HG03108 (cell line): Measurements from ENCODE around the gene RPL22L1.
"Not testable (repeated sequence)": the region's sequence is repeated elsewhere in the genome, so short reads cannot be mapped to it uniquely, and the experiment has no call there.

Source experiments
- ATAC-seq: cut with Tn5 transposase; IDR thresholded peaks from one replicate; pipeline ENCODE4 v1.9.1; 2021; ENCODE audit warnings: moderate library complexity; ENCODE audit not compliant: unreplicated experiment

The RPL22L1 gene

DNA sequence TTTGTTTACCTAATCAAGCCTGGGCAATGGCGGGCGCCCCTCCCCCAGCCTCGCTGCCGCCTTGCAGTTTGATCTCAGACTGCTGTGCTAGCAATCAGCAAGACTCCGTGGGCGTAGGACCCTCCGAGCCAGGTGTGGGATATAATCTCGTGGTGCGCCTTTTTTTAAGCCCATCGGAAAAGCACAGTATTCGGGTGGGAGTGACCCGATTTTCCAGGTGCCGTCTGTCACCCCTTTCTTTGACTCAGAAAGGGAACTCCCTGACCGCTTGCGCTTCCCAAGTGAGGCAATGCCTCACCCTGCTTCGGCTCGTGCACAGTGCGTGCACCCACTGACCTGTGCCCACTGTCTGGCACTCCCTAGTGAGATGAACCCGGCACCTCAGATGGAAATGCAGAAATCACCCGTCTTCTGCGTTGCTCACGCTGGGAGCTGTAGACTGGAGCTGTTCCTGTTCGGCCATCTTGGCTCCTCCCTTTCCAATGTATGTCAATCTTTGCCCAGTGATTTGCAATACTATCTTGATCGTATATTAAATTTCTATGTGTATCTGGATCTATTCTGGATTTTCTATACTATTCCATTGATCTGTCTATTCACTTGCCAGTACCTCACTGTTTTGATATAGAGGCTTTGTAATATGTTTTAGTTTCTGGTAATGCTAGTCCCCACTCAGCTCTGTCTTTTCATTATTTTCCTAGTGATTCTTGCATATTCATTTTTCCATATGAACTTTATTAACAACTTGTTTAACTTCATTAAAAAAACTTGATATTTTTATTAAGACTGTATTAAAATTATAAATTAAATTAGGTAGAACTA, 14.3 kb upstream of the RPL22L1 start:
- not testable (repeated sequence) for ATAC-seq

DNA sequence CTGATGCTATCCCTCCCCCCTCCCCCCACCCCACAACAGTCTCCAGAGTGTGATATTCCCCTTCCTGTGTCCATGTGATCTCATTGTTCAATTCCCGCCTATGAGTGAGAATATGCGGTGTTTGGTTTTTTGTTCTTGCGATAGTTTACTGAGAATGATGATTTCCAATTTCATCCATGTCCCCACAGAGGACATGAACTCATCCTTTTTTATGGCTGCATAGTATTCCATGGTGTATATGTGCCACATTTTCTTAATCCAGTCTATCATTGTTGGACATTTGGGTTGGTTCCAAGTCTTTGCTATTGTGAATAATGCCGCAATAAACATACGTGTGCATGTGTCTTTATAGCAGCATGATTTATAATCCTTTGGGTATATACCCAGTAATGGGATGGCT, 8.7 kb upstream of the RPL22L1 start:
- ATAC-seq, result not testable (repeated sequence)

DNA sequence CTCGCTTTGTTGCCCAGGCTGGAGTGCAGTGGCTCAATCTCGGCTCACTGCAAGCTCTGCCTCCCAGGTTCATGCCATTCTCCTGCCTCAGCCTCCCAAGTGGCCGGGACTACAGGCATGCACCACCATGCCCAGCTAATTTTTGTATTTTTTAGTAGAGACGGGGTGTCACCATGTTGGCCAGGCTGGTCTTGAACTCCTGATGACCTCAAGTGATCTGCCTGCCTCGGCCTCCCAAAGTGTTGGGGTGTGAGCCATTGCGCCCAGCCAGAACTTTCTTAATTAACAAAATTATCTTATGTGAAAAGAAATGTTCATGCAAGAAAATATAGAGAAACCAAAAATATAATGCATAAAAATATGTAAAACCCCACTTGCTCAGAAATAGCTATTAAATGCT, 7.3 kb upstream of the RPL22L1 start:
- ATAC-seq, result not testable (repeated sequence)

DNA sequence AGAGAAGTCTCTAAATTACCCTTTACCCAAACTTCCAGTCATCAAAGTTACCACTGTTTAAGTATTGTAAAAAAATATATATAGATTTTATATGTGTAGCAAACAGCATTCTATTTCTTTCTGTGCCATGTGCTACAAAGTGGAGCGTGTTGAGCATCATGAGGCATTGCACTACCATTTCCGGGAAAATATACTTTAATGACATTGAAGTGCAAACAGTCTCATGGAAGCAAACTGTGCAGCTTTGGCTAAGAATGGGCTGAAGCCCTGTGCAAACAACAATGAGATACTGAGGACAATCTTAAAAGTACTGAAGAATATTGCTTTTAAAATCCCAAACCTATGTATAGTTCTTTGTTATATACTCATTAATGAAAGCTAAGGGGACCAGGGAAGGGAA, 6.5 kb upstream of the RPL22L1 start:
- no peak for ATAC-seq

DNA sequence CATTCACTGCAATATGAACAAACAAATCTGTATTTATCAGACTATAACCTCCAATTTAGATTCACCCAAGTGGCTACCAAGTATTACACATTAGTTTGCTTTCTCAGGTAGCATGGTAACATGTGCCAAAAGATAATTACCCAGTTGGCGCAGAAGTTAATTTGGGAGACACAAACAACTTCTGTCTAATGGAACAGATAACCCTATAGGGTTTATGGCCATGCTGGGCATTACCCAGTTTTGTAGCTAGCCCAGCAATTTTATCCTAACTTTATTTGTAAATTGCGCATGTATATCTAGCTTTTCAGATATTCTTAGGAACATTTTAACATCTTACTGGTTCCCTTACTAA, 780 bp downstream of the RPL22L1 start:
- no peak for ATAC-seq

DNA sequence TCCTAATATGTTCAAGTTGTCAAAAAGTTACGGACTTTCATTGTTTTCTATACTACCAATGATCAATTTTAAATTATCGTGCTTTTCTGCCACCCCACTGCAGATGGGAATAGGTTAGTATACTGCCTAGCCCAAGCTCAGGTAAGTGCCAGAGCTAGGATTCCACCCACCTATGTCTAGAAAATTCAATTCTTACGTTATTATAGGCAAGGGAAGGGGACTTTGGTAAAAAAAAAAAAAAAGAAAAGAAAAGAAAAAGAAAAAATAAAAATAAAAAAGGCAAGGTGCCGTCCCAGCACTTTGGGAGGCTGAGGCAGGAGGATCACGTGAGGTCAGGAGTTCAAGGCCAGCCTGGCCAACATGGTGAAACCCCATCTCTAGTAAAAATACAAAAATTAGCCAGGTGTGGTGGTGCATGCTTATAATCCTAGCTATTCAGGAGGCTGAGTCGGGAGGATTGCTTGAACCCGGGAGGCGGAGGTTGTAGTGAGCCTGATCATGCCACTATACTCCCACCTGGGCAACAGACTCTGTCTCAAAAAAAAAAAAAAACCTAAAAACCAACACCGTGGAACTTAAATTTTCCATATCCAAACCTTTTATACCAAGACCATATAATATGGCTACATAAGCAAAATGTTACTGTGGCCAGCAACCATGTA, 1.3 kb downstream of the RPL22L1 start:
- no peak for ATAC-seq

DNA sequence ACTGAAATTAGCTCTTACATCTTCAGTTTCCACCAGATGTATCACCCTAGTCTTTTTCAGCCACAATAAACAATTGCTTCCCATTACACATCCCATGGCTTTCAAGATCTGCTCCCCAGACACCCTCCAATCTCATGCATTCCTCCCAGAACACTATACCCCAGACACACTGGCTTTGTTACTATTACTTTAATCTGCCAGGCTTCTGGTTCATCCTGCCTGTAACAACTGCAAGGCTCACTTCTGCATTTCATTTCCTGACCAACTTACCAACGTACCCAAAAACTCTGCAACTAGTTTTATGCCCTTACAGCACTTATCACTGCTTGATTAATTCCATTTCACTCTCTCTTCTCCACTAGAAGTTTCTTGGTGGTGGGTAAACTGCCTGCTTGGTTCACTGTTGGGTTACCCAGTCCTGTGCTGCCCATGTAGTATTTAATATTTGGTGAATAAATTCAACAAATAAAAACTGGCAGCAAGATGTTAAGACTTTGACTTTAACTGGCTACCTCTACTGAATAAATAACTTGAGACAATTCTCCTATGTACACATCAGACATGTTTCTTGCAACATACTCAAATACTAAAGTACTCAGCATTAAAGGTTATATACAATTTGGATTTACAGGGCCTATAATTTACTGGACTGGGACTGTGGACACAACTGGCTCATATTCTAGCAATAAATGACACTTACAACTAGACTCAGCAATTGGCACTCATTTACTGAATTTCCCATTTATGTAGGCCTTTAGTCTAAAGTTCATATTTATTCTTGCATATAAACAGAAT, 2.7 kb downstream of the RPL22L1 start:
- no peak for ATAC-seq

DNA sequence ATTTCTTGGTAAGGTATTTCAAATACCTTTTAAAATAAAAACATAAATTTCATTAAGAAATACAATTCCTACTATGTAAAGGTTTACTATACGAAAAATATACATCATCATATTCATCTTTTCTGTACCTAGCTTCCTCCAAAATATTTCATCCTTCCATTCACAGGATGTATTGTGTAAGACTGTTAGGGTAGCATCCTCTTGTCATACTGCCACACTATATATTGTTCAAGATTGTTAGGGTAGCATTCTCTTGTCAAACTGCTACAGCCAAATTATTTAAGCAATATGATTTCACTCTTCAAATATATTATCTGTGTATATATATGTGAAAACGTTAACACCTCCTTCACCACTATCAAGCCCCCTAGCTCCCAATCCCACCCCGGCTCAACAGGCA, 3.5 kb downstream of the RPL22L1 start:
- no peak for ATAC-seq

DNA sequence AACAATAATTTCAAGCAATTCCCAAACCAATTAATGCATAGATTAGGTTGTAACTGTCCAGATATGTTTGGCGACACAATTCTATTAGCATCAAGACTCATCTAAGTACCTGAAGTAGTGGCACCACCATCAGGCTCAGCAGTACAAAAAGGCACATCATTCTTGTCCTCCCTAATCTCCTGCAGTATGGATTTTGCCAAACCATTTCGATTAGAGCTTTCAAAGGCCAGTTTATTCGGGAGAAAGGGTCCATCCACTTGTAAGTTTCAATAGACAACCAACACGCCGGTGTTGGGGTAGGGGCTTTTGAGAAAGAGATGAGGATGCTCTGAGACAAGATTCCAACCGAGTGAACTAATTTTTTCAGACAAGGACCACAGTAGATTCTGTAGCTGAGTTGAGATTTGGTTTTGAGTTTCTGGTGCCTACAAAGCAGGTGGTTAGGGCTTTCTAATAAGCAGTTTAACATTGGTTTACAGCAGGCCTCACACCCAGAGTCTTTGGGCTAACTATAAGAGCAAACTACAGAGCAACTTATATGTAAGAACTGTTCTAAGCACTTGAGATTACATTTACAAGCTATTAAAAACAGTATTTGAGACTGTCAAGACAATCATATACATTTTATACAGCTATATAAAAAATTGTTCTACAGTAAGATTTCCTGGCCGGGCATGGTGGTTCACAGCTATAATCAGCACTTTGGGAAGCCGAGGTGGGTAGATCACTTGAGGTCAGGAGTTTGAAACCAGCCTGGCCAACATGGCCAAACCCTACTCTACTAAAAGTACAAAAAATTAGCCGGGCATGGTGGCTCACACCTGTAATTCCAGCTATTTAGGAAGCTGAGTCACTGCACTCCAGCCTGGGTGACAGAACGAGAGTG, 4.5 kb downstream of the RPL22L1 start:
- no peak for ATAC-seq

DNA sequence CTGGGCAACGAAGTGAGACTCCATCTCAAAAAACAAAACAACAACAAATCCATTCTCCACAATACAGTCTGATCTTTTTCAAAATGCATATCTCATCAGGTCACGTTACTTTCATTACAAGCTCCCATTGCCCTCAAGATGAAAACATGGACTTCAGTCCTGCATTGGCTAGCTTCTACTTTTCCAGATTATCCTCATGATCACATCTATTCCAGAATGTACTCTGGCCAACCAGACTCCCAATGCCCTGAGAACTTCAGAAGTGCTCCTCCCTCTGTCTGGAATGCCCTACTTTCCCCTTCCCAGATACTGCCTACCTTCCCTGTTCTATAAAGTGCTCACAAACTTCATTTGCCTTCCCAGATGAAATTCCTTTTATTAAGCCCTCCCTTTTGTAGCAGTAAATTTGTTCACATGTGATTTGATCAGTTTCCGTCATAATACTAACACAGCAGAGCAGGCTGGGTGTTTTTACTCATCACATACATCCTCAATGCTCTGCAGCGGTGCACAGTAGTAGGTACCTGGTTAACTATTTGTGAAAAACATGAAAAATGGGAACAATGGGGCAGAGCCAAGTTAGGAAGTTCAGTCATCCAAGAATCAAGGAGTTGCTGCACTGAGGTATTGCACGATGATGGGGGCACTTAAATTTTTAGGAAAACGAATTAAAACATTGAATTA, 5.3 kb downstream of the RPL22L1 start:
- no peak for ATAC-seq

DNA sequence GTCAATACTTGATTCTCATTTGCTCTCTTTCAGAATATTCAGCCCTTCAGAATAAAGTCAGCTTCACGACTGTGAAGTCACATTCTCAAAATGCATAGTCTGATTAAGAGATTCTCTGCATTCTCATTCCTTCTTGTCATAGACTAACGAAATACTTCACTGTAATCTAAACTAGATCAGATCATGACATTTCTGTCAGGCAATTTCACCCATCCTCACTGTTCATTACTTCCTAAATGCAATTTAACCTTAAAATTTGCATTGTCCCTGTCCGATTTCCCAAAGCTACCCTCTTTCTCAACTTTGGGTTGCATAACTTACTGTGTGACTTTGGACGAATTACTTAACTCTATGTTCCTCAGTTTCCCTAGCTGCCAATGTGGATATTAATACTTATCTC, 6.2 kb downstream of the RPL22L1 start:
- ATAC-seq, result no peak

DNA sequence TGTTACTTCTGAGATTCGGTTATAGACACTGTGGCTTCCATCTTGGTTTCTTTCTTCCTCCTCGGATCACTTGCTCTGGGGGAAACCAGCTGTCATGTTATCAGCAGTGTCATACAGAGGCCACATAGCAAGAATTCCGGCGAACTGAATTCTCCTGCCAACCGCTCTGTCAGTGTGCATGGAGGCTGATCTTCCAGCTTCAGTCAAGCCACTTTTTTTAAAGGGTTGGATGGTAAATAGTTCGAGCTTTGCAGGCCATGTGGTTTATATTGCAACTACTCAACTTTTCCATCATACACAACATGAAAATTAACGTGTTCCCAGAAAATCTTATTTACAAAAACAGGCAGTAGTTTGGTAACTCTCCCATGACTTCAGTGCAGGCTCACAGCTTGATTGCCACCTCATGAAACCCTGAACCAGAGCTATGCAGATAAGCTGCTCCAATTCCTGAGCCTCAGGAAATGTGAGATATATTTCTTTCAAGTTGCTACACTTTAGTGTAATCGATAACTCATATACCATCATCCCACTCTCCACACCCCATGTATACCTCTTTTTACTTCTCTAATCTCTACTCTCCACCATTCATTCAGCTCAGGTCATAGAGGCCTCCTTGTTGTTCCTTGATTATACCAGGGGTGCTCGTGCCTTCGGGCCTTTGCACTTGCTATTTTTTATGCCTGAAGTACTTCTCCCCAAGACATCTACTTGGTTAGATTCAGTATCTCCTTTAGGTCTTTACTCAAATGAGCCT, 7.2 kb downstream of the RPL22L1 start:
- ATAC-seq, result no peak

DNA sequence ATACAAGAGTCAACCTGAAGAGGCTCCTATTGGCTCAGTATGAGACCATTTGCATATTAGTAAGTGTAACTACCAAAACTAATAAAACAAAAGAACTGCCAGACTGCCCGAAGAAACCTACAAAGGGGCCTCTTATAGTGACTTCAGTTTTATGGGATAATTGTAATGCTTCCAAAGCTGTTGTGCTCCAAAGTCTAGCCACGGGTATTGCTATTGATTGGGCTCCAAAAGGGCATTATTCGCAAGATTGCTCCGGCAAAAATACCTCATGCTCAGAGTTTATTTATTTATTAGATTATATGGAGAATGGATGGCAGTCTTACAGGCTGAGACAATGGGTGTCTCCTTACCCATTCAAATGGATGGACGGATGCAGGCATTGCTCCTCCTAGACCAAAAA, 11.4 kb downstream of the RPL22L1 start:
- no peak for ATAC-seq

DNA sequence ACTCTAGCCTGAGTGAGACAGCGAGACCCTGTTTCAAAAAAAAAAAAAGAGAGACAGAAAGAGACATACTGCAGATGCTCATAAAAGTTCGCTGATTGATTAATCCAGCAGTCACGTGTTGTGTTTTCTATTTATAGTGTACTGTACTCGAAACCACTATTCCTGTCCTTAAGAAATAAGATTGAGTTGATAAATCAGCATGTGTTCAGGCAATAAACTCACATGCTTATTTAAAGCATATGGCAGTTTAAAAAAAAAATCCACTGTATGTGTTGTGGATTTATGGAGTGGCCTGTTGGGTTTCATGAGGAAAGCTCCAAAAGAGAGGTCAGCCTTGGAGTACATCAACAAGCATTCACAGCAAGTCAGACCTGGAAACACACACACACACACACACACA, 17.7 kb downstream of the RPL22L1 start:
- no peak for ATAC-seq

DNA sequence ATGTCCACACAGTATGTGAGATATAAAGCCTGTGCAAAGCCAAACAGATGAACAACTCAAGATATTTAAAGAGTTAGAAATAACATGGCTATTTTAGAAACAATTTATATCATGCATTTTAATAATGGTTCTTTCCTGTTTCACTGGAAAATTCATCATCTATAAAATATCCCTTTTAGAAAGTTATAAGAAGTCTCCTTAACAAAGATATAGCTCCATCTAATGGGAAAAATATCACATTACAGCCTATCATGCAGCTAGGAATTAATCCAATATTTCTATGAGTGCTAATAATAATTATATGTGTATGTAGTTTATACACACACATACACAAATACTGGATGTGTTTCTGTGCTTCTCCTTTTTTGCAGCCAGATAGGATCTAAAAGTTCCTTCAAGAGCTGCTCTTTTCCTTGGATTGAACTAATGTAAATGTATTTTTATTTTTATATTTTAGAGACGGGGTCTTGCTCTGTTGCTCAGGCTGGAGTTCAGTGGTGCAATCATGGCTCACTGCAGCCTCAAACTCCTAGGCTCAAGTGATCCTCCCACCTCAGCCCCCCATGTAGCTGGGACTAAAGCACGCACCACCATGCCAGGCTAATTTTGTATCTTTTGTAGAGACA, 21.6 kb downstream of the RPL22L1 start:
- ATAC-seq, result no peak

DNA sequence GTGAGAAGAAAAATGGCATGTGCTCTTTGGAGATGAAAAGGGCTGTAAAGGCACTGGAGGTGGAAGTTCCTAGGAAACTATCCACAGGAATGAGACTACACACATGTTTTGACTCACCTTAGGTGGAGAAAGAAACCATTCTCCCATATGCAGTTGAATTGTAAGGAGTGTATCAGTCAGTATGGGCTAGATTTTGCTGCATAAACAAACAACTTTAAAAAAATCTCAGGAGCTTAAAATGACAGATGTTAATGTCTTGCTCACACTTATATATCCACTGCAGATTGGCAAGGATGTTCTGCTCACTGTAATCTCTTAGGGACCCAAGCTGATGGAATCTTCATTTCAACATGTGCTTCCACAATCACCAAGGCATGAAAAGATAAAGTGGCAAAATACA, 25.6 kb downstream of the RPL22L1 start:
- no peak for ATAC-seq

DNA sequence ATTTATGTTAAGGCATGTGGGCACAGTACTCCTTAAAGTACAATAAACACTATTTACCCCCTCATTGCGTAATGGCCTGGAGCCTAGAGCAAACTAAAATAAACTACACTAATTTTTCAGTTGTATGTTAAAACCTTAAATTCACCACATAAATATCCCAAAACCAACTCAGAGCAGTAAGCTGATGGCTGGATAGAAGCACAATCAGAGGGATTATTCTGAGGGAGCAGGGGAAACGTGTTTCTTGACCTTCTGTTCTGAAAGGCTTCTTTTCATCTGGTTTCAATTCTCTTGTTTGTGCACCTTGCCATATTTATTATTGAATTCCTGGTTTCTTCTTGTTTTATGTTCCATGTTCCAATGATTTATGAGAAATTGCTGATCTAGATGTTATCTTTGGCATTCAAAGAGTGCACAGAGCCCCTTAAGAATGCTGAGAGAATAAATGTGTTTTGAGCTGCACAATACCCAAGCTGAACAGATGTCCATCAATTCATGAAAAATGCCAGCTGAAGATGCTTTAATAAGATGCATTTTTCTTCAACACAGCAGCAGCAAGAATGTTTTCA, 29.6 kb downstream of the RPL22L1 start:
- no peak for ATAC-seq

DNA sequence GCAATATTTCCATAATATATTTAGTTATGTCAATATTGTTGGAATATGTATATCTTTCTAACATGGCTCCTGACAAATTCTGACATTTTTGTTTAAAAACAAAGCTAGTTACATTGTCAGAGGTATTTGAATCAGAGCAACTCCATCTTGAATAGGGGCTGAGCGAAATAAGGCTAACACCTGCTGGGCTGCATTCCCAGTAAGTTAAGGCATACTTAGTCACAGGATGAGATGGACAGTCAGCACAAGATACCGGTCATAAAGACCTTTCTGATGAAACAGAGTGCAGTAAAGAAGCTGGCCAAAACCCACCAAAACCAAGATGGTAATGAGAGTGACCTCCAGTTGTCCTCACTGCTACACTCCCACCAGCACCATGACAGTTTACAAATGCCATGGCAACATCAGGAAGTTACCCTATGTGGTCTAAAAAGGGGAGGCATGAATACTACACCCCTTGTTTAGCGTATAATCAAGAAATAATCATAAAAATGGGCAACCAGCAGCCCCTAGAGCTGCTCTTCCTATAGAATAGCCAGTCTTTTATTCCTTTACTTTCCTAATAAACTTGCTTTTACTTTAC, 30.4 kb downstream of the RPL22L1 start:
- no peak for ATAC-seq
